OCI-LY3 (cell line): Measurements from ENCODE around the gene PRR18.

Source experiments
- H2AFZ ChIP-seq: fragments of 200-600, 300-600 bp; shearing (Covaris generic); 2 replicates; pipeline ENCODE4 v1.6.0; 2014; ENCODE audit warnings: antibody characterized with exemption, low read depth, low read length
- H3K27ac ChIP-seq: fragments of 200-600, 300-600 bp; sonication (generic); 2 replicates; pipeline ENCODE4 v1.5.1; 2014; ENCODE audit warnings: mild to moderate bottlenecking, low read length, moderate library complexity, mixed read lengths
- H3K27me3 ChIP-seq: fragments of 200-600, 300-600 bp; sonication (generic); 2 replicates; pipeline ENCODE4 v1.6.1; 2014; ENCODE audit warnings: low read depth, low read length, mixed read lengths
- H3K36me3 ChIP-seq: fragments of 200-600, 300-600 bp; sonication (generic); replicated peaks from 2 replicates; pipeline ENCODE3; 2014; ENCODE audit warnings: low read depth, low read length, mixed read lengths
- H3K4me1 ChIP-seq: fragments of 300-600, 200-600 bp; sonication (generic); 2 replicates; pipeline ENCODE4 v1.6.1; 2014; ENCODE audit warnings: low read length, mixed read lengths
- H3K4me2 ChIP-seq: fragments of 200-600, 300-600 bp; sonication (generic); 2 replicates; pipeline ENCODE4 v1.6.1; 2014; ENCODE audit warnings: low read length, mixed read lengths
- H3K4me3 ChIP-seq: fragments of 300-600, 200-600 bp; sonication (generic); 2 replicates; pipeline ENCODE4 v1.5.1; 2014; ENCODE audit warnings: antibody characterized with exemption, mild to moderate bottlenecking, low read length, moderate library complexity
- H3K79me2 ChIP-seq: fragments of 300-600, 200-600 bp; shearing (Covaris generic); 2 replicates; pipeline ENCODE4 v1.6.1; 2014; ENCODE audit warnings: mild to moderate bottlenecking, low read length, mixed read lengths
- H3K9ac ChIP-seq: fragments of 300-600, 200-600 bp; shearing (Covaris generic); 2 replicates; pipeline ENCODE4 v1.6.0; 2014; ENCODE audit warnings: mild to moderate bottlenecking, low read length, moderate library complexity
- H3K9me3 ChIP-seq: fragments of 200-600, 300-600 bp; shearing (Covaris generic); 2 replicates; pipeline ENCODE4 v1.6.1; 2014; ENCODE audit warnings: low read length, mixed read lengths; ENCODE audit not compliant: insufficient read depth
- H4K20me1 ChIP-seq: fragments of 200-600, 300-600 bp; sonication (generic); 2 replicates; pipeline ENCODE4 v1.6.1; 2016; ENCODE audit warnings: low read length, mixed read lengths; ENCODE audit not compliant: insufficient read depth
- CTCF ChIP-seq: fragments of 200-600, 300-600 bp; sonication (generic); IDR thresholded peaks from 2 replicates; pipeline ENCODE4 v1.5.1; 2014; ENCODE audit warnings: antibody characterized with exemption, low read length, low read depth
- EZH2phosphoT487 ChIP-seq: fragments of 200-600 bp; shearing (Covaris generic); IDR thresholded peaks from 2 replicates; pipeline ENCODE4 v1.6.1; 2018; ENCODE audit warnings: antibody characterized with exemption, mixed run types, low read depth

Gene PRR18

GRCh38 chr6:166308033-166308768, at the start of gene PRR18:
TSS of gene PRR18 (minus strand) at chr6:166308392. CDS start at chr6:166308142, 250 bp downstream.
- Histone ChIP-seq H3K9ac (no peak within 1 kb of the TSS), H3K27me3 (no peaks in the 10 kb centered on the region)

GRCh38 chr6:166355552-166355951, 47.4 kb upstream of the PRR18 start:
- peaks cover 8% of the 10 kb centered on the region for H3K4me1 ChIP-seq
- no peaks in the 10 kb centered on the region for H3K36me3 ChIP-seq
- no peaks in the 10 kb centered on the region for H3K9me3 ChIP-seq
- H3K9ac ChIP-seq: no peak overlapping the region
- H4K20me1 ChIP-seq: no peaks in the 10 kb centered on the region
- no peak overlapping the region for H3K4me2 ChIP-seq
- H3K27ac ChIP-seq: no peak overlapping the region
- no peak overlapping the region for H3K4me3 ChIP-seq
- no peak overlapping the region for H2AFZ ChIP-seq
- no peak for TF ChIP-seq EZH2phosphoT487
- TF ChIP-seq CTCF: no peak
- no peaks in the 10 kb centered on the region for H3K27me3 ChIP-seq
- no peaks in the 10 kb centered on the region for H3K79me2 ChIP-seq

More at GRCh38 chr6:166308033-166308768, at the start of gene PRR18:
- H3K9me3 ChIP-seq: no peaks in the 10 kb centered on the region
- peak within 1 kb of the TSS; percentile 49; the same call in 1 of the 2 replicates for H3K4me3 ChIP-seq
- no peak within 1 kb of the TSS for H3K27ac ChIP-seq
- peak within 1 kb of the TSS; percentile 34 for H3K4me2 ChIP-seq
- H3K79me2 ChIP-seq: no peaks in the 10 kb centered on the region
- no peak within 1 kb of the TSS for H2AFZ ChIP-seq
- TF ChIP-seq CTCF (no peak), EZH2phosphoT487 (no peak)
- H4K20me1 ChIP-seq: no peaks in the 10 kb centered on the region
- H3K36me3 ChIP-seq: no peaks in the 10 kb centered on the region
- H3K4me1 ChIP-seq: no peaks in the 10 kb centered on the region

GRCh38 chr6:166354965-166355364, 46.8 kb upstream of the PRR18 start:
- Histone ChIP-seq H3K9me3 (no peaks in the 10 kb centered on the region), H3K4me1 (peaks cover 8% of the 10 kb centered on the region), H3K27me3 (no peaks in the 10 kb centered on the region), H4K20me1 (no peaks in the 10 kb centered on the region), H3K79me2 (no peaks in the 10 kb centered on the region), H3K4me3 (no peak overlapping the region), H2AFZ (no peak overlapping the region), H3K9ac (no peak overlapping the region), H3K27ac (no peak overlapping the region), H3K4me2 (no peak overlapping the region), H3K36me3 (no peaks in the 10 kb centered on the region)
- TF ChIP-seq EZH2phosphoT487: no peak
- no peak for TF ChIP-seq CTCF

GRCh38 chr6:166354143-166354542, 46.0 kb upstream of the PRR18 start:
- no peak overlapping the region for H3K27ac ChIP-seq
- H3K36me3 ChIP-seq: no peaks in the 10 kb centered on the region
- H4K20me1 ChIP-seq: no peaks in the 10 kb centered on the region
- H3K27me3 ChIP-seq: no peaks in the 10 kb centered on the region
- peaks cover 8% of the 10 kb centered on the region for H3K4me1 ChIP-seq
- TF ChIP-seq EZH2phosphoT487 (no peak), CTCF (no peak)
- no peak overlapping the region for H3K4me2 ChIP-seq
- H2AFZ ChIP-seq: no peak overlapping the region
- no peak overlapping the region for H3K9ac ChIP-seq
- no peak overlapping the region for H3K4me3 ChIP-seq
- no peaks in the 10 kb centered on the region for H3K9me3 ChIP-seq
- no peaks in the 10 kb centered on the region for H3K79me2 ChIP-seq
